ENCODE data around the gene RGS12. TPM values are rescaled to one million over a fixed set of nuclear protein-coding genes. Genes with fewer than 3 reads are reported as not detected.
A peak's percentile ranks its signal among the peaks of the same experiment; 100 is the strongest.

RGS12 gene
- total and polyA plus RNA-seq, 2 of the 13 experiments (the other 11 are each of a cell fraction or from before 2014, with no cell fraction given), result 21.0 to 27.7 TPM

DNA sequence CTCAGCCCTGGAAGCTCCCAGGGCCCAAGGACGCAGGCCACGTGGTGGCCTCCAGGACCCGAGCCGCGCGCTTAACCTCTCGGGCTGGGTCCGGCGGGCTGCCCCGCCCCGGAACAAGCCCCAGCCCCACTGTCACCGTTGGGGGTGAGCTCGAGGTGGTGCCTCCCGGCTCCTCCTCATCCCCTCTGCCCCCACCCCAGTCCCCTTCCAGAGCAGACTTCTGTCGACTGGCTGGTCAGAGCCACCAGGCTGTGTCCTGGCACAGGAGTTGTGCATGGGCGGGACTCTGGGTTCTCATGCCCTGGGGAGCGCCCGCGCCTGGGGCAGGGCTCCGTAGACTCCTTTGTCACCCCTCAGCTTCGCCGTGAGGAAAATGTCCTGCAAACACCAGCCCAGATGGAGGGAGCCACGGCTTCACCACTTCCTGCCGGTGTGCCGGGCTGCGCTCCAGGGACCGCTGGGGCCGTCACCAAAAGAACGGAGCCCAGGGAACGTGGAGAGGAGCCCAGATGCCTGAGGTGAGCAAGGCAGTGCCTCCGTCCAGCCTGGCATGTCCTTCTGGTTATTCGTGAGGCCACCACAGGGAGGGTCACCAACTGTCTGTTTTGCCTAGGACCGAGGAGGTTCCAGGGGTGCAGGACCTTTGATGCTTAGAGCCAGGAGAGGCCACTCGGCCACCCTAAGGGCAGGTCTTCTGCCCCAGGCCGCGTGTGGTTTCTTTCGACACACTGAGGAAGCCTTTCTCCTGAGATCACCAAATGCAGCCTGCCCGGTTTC is 7.1 kb upstream of the RGS12 start (continued):
- TF ChIP-seq BCLAF1 (IDR thresholded peaks at IDR 0.05) (no peak), HOXD1 (CRISPR knock-in tag; IDR thresholded peaks at IDR 0.05) (no peak), ZNF280B (CRISPR knock-in tag; IDR thresholded peaks at IDR 0.05; ENCODE audit: borderline replicate concordance) (no peak), RFX5 (IDR thresholded peaks at IDR 0.05; ENCODE audit: low read depth, low read length) (no peak), SSRP1 (CRISPR knock-in tag; IDR thresholded peaks at IDR 0.05) (no peak), KDM3A (CRISPR knock-in tag; IDR thresholded peaks at IDR 0.05; ENCODE audit: low read depth) (no peak), MATR3 (CRISPR knock-in tag; IDR thresholded peaks at IDR 0.05) (no peak), NCOR1 (IDR thresholded peaks at IDR 0.05; ENCODE audit: borderline replicate concordance, low read length) (no peak), SALL1 (CRISPR knock-in tag; IDR thresholded peaks at IDR 0.05) (no peak; the same call in 1 of the 2 replicates), REPIN1 (CRISPR knock-in tag; IDR thresholded peaks at IDR 0.05; ENCODE audit: borderline replicate concordance, low read depth) (peak; percentile 38; the same call in 1 of the 2 replicates), ZNF580 (CRISPR knock-in tag; IDR thresholded peaks at IDR 0.05; ENCODE audit: borderline replicate concordance, low read depth) (peak; percentile 62; the same call in 1 of the 2 replicates), NFAT5 (CRISPR knock-in tag; IDR thresholded peaks at IDR 0.05) (no peak), SAFB2 (CRISPR knock-in tag; IDR thresholded peaks at IDR 0.05; ENCODE audit: borderline replicate concordance, low read depth) (no peak), ZNF775 (CRISPR knock-in tag; IDR thresholded peaks at IDR 0.05; ENCODE audit: borderline replicate concordance) (no peak)

Measured in HepG2 (cell line).